HFFc6 (cell line): ENCODE data around the gene CPNE9. TPM values are rescaled to one million over a fixed set of nuclear protein-coding genes. Genes with fewer than 3 reads are reported as not detected.
A peak's percentile ranks its signal among the peaks of the same experiment; 100 is the strongest.

Experiments
- DNase-seq: peaks from one replicate; pipeline ENCODE4 v3.0.0-alpha.2; 2018
- H3K27ac Mint-ChIP-seq: 2 replicates; pipeline ENCODE4 v1.8.0; 2020; ENCODE audit warnings: mild to moderate bottlenecking, mixed read lengths
- H3K27me3 Mint-ChIP-seq: 2 replicates; pipeline ENCODE4 v1.8.0; 2021; ENCODE audit warnings: mild to moderate bottlenecking, moderate library complexity, mixed read lengths; ENCODE audit not compliant: insufficient read depth
- H3K36me3 Mint-ChIP-seq: 2 replicates; pipeline ENCODE4 v1.8.0; 2021; ENCODE audit warnings: low read depth, mixed read lengths
- H3K4me1 Mint-ChIP-seq: 2 replicates; pipeline ENCODE4 v1.8.0; 2020; ENCODE audit warnings: low read depth, mixed read lengths
- H3K4me3 Mint-ChIP-seq: 2 replicates; pipeline ENCODE4 v1.8.0; 2020; ENCODE audit warnings: mild to moderate bottlenecking, moderate library complexity, mixed read lengths
- H3K9me3 Mint-ChIP-seq: 2 replicates; pipeline ENCODE4 v1.8.0; 2020; ENCODE audit warnings: mild to moderate bottlenecking, mixed read lengths
- total RNA-seq, 6 experiments: library from RNA; stranded (reverse); fragmentation: NEBNext Ultra II Directional; extraction: Animal tissue kit (Norgen Biotek cat#: 25700); gene quantifications; 2 replicates in 1 of 6; 3 replicates in 5 of 6; pipeline ENCODE4 v1.2.3, GENCODE V29; 2021
- TF ChIP-seq, protein P1 (sequence below): fragments of 200-600 bp; sonication (generic); IDR thresholded peaks from 2 replicates; pipeline ENCODE4 v1.5.0; 2021; ENCODE audit warnings: antibody characterized with exemption, mild to moderate bottlenecking

CPNE9 gene
- total RNA-seq, 6 experiments from 2014 or later, result not detected

DNA sequence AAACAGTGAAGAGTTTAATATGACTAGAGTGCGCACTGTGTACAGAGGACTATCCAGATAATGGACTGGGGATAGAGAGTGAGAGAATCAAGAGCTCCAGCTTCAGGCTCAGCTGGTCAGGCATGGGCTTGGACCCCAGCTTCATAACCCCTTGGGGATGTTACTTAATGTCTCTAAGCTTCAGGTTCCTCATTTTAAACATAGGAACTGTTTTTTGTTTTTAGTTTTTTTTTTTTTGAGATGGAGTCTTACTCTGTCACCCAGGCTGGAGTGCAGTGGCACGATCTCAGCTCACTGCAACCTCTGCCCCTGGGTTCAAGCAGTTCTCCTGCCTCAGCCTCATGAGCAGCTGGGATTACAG, 18.0 kb downstream of the CPNE9 start:
- H3K4me3 Mint-ChIP-seq, result no peak overlapping the region

DNA sequence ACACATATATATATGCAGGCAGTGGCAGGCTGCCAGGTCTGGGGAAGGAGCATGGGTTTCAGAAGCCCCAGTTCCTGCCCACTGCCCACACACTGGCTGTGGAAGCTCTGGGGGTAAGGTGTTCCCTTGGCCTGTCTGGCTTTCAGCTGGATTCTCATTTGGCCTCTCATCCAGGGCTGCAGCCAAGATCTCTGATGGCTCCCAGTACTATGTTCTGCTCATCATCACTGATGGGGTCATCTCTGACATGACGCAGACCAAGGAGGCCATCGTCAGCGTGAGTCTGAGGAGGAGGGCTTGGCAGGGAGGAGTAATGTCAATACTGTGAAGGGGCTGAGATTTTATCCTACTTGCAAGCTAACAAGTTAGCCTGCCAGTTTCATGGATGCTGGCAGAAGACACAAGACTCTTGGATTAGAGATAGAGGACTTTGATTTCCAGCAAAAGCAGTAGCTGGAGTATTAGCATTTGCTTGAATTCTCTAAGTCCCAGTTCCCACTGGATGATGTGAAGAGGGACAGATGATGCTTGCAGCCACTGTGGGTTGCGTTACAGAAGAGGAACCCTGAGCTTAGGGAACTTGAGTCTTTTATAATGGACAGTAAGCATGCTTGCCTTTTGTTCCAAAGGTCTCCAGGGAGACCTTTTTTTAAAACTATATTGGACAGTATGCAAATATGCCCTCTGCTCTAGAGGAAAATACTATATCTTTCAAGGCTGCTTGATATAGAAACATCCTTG, 22.3 kb downstream of the CPNE9 start:
- H3K4me1 Mint-ChIP-seq, result peaks cover 30% of the 10 kb centered on the region

More for the DNA sequence above, 18.0 kb downstream of the CPNE9 start:
- no peak for DNase-seq
- no peaks in the 10 kb centered on the region for H3K9me3 Mint-ChIP-seq
- peaks cover 20% of the 10 kb centered on the region for H3K27me3 Mint-ChIP-seq
- TF ChIP-seq, protein P1, sequence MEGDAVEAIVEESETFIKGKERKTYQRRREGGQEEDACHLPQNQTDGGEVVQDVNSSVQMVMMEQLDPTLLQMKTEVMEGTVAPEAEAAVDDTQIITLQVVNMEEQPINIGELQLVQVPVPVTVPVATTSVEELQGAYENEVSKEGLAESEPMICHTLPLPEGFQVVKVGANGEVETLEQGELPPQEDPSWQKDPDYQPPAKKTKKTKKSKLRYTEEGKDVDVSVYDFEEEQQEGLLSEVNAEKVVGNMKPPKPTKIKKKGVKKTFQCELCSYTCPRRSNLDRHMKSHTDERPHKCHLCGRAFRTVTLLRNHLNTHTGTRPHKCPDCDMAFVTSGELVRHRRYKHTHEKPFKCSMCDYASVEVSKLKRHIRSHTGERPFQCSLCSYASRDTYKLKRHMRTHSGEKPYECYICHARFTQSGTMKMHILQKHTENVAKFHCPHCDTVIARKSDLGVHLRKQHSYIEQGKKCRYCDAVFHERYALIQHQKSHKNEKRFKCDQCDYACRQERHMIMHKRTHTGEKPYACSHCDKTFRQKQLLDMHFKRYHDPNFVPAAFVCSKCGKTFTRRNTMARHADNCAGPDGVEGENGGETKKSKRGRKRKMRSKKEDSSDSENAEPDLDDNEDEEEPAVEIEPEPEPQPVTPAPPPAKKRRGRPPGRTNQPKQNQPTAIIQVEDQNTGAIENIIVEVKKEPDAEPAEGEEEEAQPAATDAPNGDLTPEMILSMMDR, result no peak
- H3K4me1 Mint-ChIP-seq, result peaks cover 9% of the 10 kb centered on the region; the same call in 1 of the 2 replicates
- H3K36me3 Mint-ChIP-seq, result no peaks in the 10 kb centered on the region
- H3K27ac Mint-ChIP-seq, result no peak overlapping the region

DNA sequence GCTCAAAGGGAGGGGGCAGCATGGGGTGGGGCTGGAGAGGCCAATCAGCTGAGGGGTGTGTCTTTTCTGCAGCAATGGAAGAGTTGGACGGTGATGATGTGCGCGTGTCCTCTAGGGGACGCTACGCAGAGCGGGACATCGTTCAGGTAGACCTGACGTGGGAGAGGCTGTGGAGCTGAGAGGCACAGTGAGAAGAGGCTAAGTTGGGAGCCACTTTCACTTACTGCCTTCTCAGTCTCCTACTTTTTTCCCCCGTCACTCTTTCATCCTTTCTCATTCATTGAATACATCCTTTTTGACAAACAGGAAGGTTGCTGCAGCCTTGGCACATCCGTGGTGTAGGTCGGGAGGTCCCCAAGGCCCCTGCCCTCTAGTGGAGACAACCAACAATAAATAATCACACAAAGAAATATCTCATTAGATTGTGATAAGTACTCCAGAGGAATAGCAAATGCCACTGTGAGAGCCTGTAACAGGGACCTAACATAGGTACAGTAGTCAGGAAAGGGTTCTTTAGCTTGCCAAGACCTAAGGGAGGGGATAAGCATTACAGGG, 23.5 kb downstream of the CPNE9 start:
- TF ChIP-seq, protein P1, result peak; percentile 73
- no peaks in the 10 kb centered on the region for H3K9me3 Mint-ChIP-seq
- H3K4me1 Mint-ChIP-seq, result peaks cover 26% of the 10 kb centered on the region
- H3K27ac Mint-ChIP-seq, result no peak overlapping the region
- peaks cover 9% of the 10 kb centered on the region for H3K27me3 Mint-ChIP-seq
- no peaks in the 10 kb centered on the region for H3K36me3 Mint-ChIP-seq
- no peak overlapping the region for H3K4me3 Mint-ChIP-seq
- no peak for DNase-seq

More for the DNA sequence above, 22.3 kb downstream of the CPNE9 start:
- DNase-seq, result no peak
- Mint-ChIP-seq H3K27ac (no peak overlapping the region), H3K4me3 (no peak overlapping the region), H3K36me3 (no peaks in the 10 kb centered on the region), H3K9me3 (no peaks in the 10 kb centered on the region), H3K27me3 (peaks cover 13% of the 10 kb centered on the region)
- TF ChIP-seq, protein P1, result no peak

DNA sequence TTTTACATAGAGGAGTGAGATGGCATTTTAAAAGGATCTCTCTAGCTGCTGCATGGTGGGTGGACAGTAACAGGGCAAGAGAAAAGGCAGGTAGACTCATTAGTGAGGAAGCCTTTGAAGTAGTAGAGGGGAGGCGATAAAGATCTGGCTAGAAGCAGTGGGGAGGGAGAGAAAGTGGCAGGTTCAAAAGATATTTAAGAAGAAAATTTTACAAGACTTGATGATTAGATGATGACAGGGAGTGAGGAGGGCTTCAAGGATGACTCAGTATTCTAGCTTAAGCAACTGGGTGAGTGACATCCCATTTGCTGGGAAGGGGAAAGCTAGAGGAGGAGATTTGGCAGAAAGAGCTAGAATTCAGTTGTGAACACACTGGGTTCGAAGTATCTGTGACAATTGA, 24.1 kb downstream of the CPNE9 start:
- peaks cover 32% of the 10 kb centered on the region for H3K4me1 Mint-ChIP-seq
- peaks cover 9% of the 10 kb centered on the region for H3K27me3 Mint-ChIP-seq
- TF ChIP-seq, protein P1, result no peak
- no peaks in the 10 kb centered on the region for H3K36me3 Mint-ChIP-seq
- no peak overlapping the region for H3K4me3 Mint-ChIP-seq
- no peak for DNase-seq
- H3K9me3 Mint-ChIP-seq, result no peaks in the 10 kb centered on the region
- no peak overlapping the region for H3K27ac Mint-ChIP-seq

DNA sequence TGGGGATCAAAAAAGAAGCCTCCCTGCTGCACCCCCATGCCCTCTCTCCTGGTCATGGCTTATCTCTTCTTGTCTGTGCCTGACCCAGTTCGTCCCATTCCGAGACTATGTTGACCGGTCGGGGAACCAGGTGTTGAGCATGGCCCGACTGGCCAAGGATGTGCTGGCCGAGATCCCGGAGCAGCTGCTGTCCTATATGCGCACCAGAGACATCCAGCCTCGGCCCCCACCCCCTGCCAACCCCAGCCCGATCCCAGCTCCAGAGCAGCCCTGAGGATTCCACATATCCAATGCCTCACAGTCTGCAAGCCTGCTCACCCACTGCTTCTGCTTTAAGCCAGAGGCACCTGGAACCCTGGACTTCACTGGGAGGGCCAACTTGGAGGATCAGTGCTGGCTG, 25.8 kb downstream of the CPNE9 start:
- Mint-ChIP-seq H3K4me1 (peaks cover 44% of the 10 kb centered on the region), H3K27ac (no peak overlapping the region), H3K27me3 (peaks cover 6% of the 10 kb centered on the region), H3K4me3 (no peak overlapping the region), H3K9me3 (no peaks in the 10 kb centered on the region), H3K36me3 (no peaks in the 10 kb centered on the region)
- no peak for DNase-seq
- TF ChIP-seq, protein P1, result no peak
